Measurements from ENCODE around the gene VAV3. TPM values are rescaled to one million over a fixed set of nuclear protein-coding genes. Genes with fewer than 3 reads are reported as not detected.

Gene VAV3
- total and polyA plus RNA-seq, 12 donors: 1.1 to 8.5 (median 4.1) TPM

DNA sequence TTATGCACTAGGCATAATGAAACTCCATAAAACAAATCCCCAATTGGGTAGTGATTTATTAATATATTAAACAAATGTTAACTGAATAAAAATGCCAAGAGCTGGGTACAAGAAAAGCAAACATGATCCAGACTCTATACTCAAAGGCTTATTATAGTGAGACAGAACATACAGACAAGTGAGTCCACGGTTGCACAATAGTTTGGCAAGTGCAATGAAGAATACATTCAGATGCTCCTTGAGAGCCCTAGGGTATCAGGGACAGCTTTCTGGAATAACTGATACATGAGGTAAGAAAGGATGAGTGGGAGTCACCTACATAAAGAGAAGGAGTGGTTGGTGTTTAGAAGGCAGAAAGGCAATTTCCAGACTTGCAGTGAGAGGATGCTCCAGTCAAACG lies 85.1 kb downstream of the VAV3 start:
- intact Hi-C loops (cut with DNase I): no loop called here
- no peak for DNase-seq
- Histone ChIP-seq H3K36me3 (replicated peaks in 1 of 2) (no peaks in the 10 kb centered on the region), H3K4me3 (no peak overlapping the region), H3K9me3 (replicated peaks in 1 of 3) (no peaks in the 10 kb centered on the region), H3K27ac (no peak overlapping the region), H3K27me3 (no peaks in the 10 kb centered on the region), H3K4me1 (replicated peaks in 1 of 2) (peaks cover 6 to 45% of the 10 kb centered on the region in 2 donors)
- 80 to 89% (median 84%) methylated on average over 2 of the region's 2 CpGs for WGBS, 4 donors
- TF ChIP-seq POLR2A (IDR thresholded peaks at IDR 0.05) (no peak), CTCF (IDR thresholded peaks at IDR 0.05) (no peak)

DNA sequence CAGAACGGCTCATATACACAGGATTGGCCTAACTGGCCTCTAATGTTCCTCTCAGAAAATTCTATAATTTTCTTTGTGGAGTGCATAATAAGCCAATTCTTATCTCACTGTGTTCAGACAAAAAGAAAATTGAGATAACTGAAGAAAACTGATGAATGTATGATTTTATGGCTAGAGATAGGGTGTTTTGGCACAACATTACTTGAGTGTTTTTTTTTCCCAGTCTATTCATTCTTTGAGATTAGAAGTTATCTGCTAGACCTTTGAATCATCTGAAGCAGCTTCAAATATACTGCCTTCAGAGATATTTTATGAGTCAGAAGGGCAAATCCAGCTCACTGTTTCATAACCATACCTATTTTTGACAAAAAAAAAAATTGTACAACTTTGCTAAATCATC lies 85.6 kb downstream of the VAV3 start:
- Histone ChIP-seq H3K4me3 (no peak overlapping the region), H3K27ac (peak overlapping the region in 1 of 5 donors; percentile 7), H3K27me3 (no peaks in the 10 kb centered on the region), H3K4me1 (replicated peaks in 1 of 2) (peaks cover 6 to 47% of the 10 kb centered on the region in 2 donors), H3K9me3 (replicated peaks in 1 of 3) (no peaks in the 10 kb centered on the region), H3K36me3 (replicated peaks in 1 of 2) (no peaks in the 10 kb centered on the region)
- TF ChIP-seq CTCF (IDR thresholded peaks at IDR 0.05) (no peak), POLR2A (IDR thresholded peaks at IDR 0.05) (no peak)
- intact Hi-C loops (cut with DNase I): no loop called here
- no peak for DNase-seq
- 21 to 33% (median 22%) methylated on average over 1 of the region's 1 CpG for WGBS, 4 donors

DNA sequence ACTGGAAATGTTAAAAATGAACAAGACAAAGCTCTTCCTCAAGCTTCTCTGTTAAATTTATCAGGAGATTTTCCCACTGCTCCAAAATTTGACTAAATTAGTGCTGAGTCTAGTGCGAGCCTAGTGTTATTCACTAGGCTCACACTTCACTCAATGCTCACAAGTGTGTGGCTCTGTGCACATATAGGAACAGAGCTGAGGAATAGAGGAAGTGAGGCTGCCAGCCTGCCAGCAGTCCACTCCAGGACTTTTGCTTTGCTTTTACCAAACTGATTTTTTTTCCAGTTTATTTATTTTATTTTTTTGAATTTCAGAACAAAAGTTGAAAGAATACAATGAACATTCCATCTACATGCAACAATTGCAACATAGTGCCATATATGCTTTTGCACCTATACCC lies 87.2 kb downstream of the VAV3 start:
- Histone ChIP-seq H3K4me3 (no peak overlapping the region), H3K4me1 (replicated peaks in 1 of 2) (peaks cover 6 to 45% of the 10 kb centered on the region in 2 donors), H3K36me3 (replicated peaks in 1 of 2) (no peaks in the 10 kb centered on the region), H3K27me3 (no peaks in the 10 kb centered on the region), H3K27ac (peak overlapping the region in 1 of 5 donors; percentile 14), H3K9me3 (replicated peaks in 1 of 3) (no peaks in the 10 kb centered on the region)
- TF ChIP-seq POLR2A (IDR thresholded peaks at IDR 0.05) (no peak), CTCF (IDR thresholded peaks at IDR 0.05) (no peak)
- no peak for DNase-seq
- intact Hi-C loops (cut with DNase I): no loop called here
- WGBS, 4 donors: 76 to 88% (median 81%) methylated on average over 1 of the region's 1 CpG

DNA sequence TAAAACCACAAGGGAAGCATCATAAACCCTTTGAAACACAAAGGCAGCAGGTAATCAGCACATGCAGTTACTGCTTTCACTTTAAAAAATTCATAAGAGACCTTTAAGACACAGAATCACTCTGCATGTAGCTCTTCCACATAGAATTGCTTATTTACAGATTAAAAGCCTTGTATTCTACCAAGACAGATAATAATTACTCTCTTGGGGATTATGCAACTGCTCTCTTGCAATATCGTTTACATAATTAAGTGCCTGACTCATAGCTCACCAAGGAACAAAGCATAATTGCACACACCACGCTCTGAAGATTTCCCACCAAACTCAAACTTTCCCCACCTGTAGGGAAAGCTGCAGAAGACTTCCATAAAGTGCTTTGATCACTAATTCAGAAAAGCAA lies 87.9 kb downstream of the VAV3 start:
- peaks cover 6 to 45% of the 10 kb centered on the region in 2 donors for H3K4me1 ChIP-seq (replicated peaks in 1 of 2)
- no peaks in the 10 kb centered on the region for H3K9me3 ChIP-seq (replicated peaks in 1 of 3)
- TF ChIP-seq POLR2A (IDR thresholded peaks at IDR 0.05) (no peak), CTCF (IDR thresholded peaks at IDR 0.05) (no peak)
- no peak overlapping the region for H3K4me3 ChIP-seq
- no peak for DNase-seq
- H3K27ac ChIP-seq: peak overlapping the region in 1 of 5 donors; percentile 14
- 12 to 26% (median 19%) methylated on average over 2 of the region's 2 CpGs for WGBS, 4 donors
- intact Hi-C loops (cut with DNase I): no loop called here
- H3K36me3 ChIP-seq (replicated peaks in 1 of 2): no peaks in the 10 kb centered on the region
- H3K27me3 ChIP-seq: no peaks in the 10 kb centered on the region

Measured in adrenal gland (tissue), 12 donors.